HG03432 (cell line): ENCODE measurements around the gene RB1.
A peak's percentile ranks its signal among the peaks of the same experiment; 100 is the strongest.
"Not testable (repeated sequence)": the region's sequence is repeated elsewhere in the genome, so short reads cannot be mapped to it uniquely, and the experiment has no call there.

Experiments
- ATAC-seq: cut with Tn5 transposase; IDR thresholded peaks from one replicate; pipeline ENCODE4 v1.9.1; 2021; ENCODE audit warnings: mild to moderate bottlenecking, moderate library complexity; ENCODE audit not compliant: unreplicated experiment

RB1 gene

GRCh38 chr13:48446464-48446863, 142.9 kb downstream of the RB1 start:
- ATAC-seq = no peak

- ATAC-seq = no peak
Observed at GRCh38 chr13:48448285-48448958, 144.9 kb downstream of the RB1 start.

GRCh38 chr13:48448959-48449614, 145.5 kb downstream of the RB1 start:
- no peak for ATAC-seq

- no peak for ATAC-seq
Observed at GRCh38 chr13:48449656-48450055, 146.1 kb downstream of the RB1 start.

- not testable (repeated sequence) for ATAC-seq
Observed at GRCh38 chr13:48451196-48451595, 147.6 kb downstream of the RB1 start.

- no peak for ATAC-seq
Observed at GRCh38 chr13:48456546-48456945, 153.0 kb downstream of the RB1 start.

DNA sequence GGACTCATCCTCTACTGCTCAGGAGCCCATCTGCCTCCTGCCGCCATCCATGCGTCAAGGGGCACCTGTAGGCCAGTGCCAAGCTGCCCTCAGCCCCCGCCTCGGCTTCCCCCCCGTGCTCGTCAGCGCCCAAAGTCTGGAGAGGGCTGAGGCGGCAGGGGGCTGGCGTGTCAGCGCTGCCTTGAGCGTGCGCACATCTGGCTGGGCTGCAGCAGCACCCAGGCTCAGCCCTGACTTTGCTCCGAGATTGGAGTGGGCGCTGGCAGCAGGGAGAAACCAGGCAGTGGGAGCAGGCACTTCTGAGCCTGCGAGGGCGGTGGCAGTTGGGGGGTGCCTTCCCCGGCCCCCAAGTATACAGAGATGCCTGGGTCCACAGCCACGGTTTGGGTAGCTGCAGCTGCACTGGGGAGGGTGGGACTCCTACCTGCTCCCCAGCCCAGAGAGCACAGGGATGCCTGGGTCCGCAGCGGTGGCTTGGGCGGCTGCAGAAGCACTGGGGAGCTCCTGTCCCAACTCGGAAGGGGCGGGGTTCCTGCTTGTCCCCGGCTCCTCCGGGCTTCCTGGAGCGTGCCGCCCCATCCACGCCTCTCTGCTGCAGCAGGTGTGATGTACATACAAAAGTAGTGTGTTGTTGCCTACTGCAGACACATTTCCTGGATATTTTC, 154.2 kb downstream of the RB1 start:
- ATAC-seq = no peak

- no peak for ATAC-seq
Observed at GRCh38 chr13:48475230-48475629, 171.7 kb downstream of the RB1 start.

GRCh38 chr13:48476215-48476614, 172.7 kb downstream of the RB1 start:
- no peak for ATAC-seq

DNA sequence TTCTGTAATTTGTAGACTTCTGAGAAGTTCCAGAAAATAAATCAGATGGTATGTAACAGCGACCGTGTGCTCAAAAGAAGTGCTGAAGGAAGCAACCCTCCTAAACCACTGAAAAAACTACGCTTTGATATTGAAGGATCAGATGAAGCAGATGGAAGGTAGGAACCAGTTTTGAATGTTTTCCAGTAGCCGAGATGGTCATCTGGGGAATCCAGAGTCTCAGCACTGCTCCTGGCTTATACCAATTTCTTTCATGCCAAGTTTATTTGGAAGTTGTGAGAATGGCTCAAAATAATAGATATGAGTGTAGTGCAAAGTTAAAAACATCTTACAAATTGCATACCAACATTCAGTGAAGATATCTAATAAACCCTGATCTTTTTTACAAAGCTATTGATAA, 173.1 kb downstream of the RB1 start:
- ATAC-seq = no peak

GRCh38 chr13:48477191-48477855, 173.8 kb downstream of the RB1 start:
- peak; percentile 73 for ATAC-seq

DNA sequence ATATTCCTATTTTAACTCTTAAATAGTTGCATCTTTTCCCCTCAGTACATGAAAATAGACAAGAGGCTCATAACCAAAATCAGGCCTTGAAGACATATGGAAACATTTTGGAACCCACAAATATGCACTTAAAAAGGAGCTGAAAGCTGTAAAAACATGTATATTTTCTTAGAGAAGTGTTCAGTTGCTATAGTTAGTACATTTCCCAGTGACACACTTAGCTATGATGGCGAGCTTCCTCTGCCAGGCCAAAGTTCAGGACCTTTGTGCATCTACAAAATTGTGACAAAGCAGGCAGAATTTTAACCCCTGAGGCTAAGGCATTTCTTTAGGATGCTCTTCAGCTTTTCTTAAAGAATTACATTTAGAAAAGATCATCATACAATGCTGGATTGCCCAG, 174.8 kb downstream of the RB1 start:
- no peak for ATAC-seq

GRCh38 chr13:48483575-48483974, 180.0 kb downstream of the RB1 start:
- ATAC-seq = no peak

DNA sequence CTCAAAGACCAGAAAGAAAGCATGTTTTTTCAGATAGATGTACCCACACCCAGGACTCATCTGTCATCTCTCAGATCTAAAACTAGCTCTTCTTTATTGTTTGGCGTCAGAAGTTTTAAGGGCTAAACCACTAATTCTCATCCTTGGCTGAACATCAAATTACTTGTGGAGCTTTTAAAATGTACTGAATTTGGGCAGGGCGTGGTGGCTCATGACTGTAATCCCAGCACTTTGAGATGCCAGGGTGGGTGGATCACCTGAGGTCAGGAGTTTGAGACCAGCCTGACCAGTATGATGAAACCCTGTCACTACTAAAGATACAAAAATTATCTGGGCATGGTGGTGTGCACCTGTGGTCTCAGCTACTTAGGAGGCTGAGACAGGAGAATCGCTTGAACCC, 181.9 kb downstream of the RB1 start:
- ATAC-seq = no peak

DNA sequence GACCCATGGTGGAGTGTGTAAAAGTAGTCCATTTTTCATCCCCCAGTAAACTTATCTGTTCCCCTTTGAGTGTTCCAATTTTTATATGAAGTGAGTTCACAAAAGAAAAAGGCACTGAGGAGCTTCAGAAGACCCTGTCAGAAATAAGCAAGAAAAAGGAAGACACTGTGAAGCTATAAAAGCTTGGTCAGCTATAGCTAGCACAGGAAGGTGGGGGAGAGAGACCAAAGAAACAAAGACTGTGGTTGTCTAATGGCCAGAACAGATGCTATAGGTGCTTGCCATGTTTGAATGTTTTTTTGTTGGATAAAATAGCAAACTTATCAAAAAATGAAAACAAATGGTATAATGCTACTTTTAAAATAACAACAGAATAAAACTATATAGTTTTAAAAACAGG, 182.8 kb downstream of the RB1 start:
- no peak for ATAC-seq

GRCh38 chr13:48486836-48487235, 183.3 kb downstream of the RB1 start:
- ATAC-seq = no peak

- ATAC-seq = no peak
Observed at GRCh38 chr13:48487968-48488367, 184.4 kb downstream of the RB1 start.

- no peak for ATAC-seq
Observed at GRCh38 chr13:48488995-48489394, 185.4 kb downstream of the RB1 start.

DNA sequence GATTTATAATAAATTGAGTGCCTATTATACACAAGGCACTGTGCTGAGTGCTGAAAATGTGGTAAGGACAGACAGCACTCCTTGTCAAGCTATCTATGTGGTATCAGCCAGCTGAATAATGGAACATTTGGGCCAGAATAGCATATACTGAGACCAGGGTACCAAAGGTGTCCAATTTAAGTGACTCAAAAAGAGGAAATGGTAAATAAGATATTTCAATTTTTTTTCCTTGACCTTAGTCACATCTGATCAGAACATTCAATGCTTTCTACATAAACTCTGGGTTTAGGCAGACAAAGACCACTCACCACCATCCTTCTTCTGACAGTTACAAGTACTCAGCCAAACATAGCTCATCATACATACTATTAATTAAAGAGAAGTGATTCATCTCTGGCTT, 186.1 kb downstream of the RB1 start:
- no peak for ATAC-seq

GRCh38 chr13:48490241-48490640, 186.7 kb downstream of the RB1 start:
- no peak for ATAC-seq

- ATAC-seq = no peak
Observed at GRCh38 chr13:48491423-48492095, 188.0 kb downstream of the RB1 start.
